B cell (primary cell): ENCODE results near the gene TOMM40L. TPM values are rescaled to one million over a fixed set of nuclear protein-coding genes. Genes with fewer than 3 reads are reported as not detected.
A peak's percentile ranks its signal among the peaks of the same experiment; 100 is the strongest.

Experiments used
- ATAC-seq: fragments of 200-7000 bp; cut with Tn5 transposase; one replicate; pipeline ENCODE4 v1.10.0; 2021; ENCODE audit warnings: low read depth, mild to moderate bottlenecking, moderate number of reproducible peaks, moderate library complexity
- CTCF ChIA-PET: fragments of 350-600 bp; sonication (Branson Sonifier 250); formaldehyde crosslinking; loops from one replicate; lab custom pipeline; 2021; ENCODE audit warnings: antibody characterized with exemption, inconsistent platforms; lab: Charles Lee
- POLR2A ChIA-PET: fragments of 350-600 bp; sonication (Branson Sonifier 250); formaldehyde crosslinking; loops from one replicate; lab custom pipeline; 2021; ENCODE audit warnings: antibody characterized with exemption; lab: Charles Lee
- DNase-seq: peaks from one replicate; pipeline ENCODE4 v3.0.0; 2013
- H2AFZ ChIP-seq: 2 replicates; pipeline ENCODE4 v1.6.1; 2012; ENCODE audit warnings: mild to moderate bottlenecking, low read depth, low read length; ENCODE audit not compliant: insufficient read depth, poor library complexity, severe bottlenecking
- H3K27ac ChIP-seq, 2 donors: 1 replicate in 1 of 2; 2 replicates in 1 of 2; pipeline ENCODE4 v1.5.1; 2012 to 2013; ENCODE audit warnings: low read length in 2 of 2, mild to moderate bottlenecking in 2 of 2, moderate library complexity in 1 of 2
- H3K27me3 ChIP-seq, 4 experiments: fragments of 200-600 bp in 1 of 4; sonication (generic) in 1 of 4; replicated peaks in 1 of 4; 1 replicate in 2 of 4; 2 replicates in 2 of 4; pipeline versions ENCODE4 v1.6.1 to v1.7.0; 2013 to 2016; ENCODE audit warnings: low read length in 3 of 4, mild to moderate bottlenecking in 2 of 4, mixed read lengths in 1 of 4, moderate library complexity in 1 of 4; ENCODE audit not compliant: insufficient read depth in 4 of 4, control insufficient read depth in 3 of 4; ENCODE audit errors: control extremely low read depth in 1 of 4
- H3K36me3 ChIP-seq, 2 experiments: replicated peaks in 1 of 2; 1 replicate in 1 of 2; 2 replicates in 1 of 2; pipeline versions ENCODE4 v1.6.1 to v1.7.1; 2013; ENCODE audit warnings: low read length in 1 of 2; ENCODE audit not compliant: insufficient read depth in 2 of 2, control insufficient read depth in 1 of 2; ENCODE audit errors: control extremely low read depth in 1 of 2, extremely low read depth in 1 of 2
- H3K4me1 ChIP-seq, 2 donors: fragments of 200-600 bp in 1 of 2; sonication (generic) in 1 of 2; 1 replicate in 1 of 2; 2 replicates in 1 of 2; pipeline versions ENCODE4 v1.5.1 to v1.6.1; 2013 to 2017; ENCODE audit warnings: low read length in 2 of 2; ENCODE audit not compliant: control insufficient read depth in 2 of 2, insufficient read depth in 2 of 2
- H3K4me2 ChIP-seq: replicated peaks from 2 replicates; pipeline ENCODE3; 2012; ENCODE audit warnings: mild to moderate bottlenecking, low read depth, low read length; ENCODE audit not compliant: poor library complexity, severe bottlenecking
- H3K4me3 ChIP-seq, 5 experiments: fragments of 200-600 bp in 1 of 5; sonication (generic) in 1 of 5; 1 replicate in 3 of 5; 2 replicates in 2 of 5; pipeline versions ENCODE4 v1.5.1 to v1.7.0; 2011 to 2016; ENCODE audit warnings: low read length in 4 of 5, mild to moderate bottlenecking in 4 of 5, low read depth in 2 of 5, control low read depth in 1 of 5, moderate library complexity in 1 of 5; ENCODE audit not compliant: insufficient read depth in 1 of 5; ENCODE audit errors: control extremely low read depth in 1 of 5, extremely low read depth in 1 of 5
- H3K79me2 ChIP-seq: fragments of 200-600 bp; sonication (generic); one replicate; pipeline ENCODE4 v1.6.0; 2016; ENCODE audit warnings: low read length; ENCODE audit not compliant: control insufficient read depth, insufficient read depth
- H3K9ac ChIP-seq: fragments of 200-600 bp; sonication (generic); 2 replicates; pipeline ENCODE4 v1.6.1; 2017; ENCODE audit warnings: mild to moderate bottlenecking, low read length, moderate library complexity
- H3K9me3 ChIP-seq, 3 donors: one replicate each; pipeline versions ENCODE4 v1.6.1 to v1.7.1; 2013; ENCODE audit warnings: low read length in 2 of 3; ENCODE audit not compliant: control insufficient read depth in 2 of 3, insufficient read depth in 1 of 3; ENCODE audit errors: control extremely low read depth in 1 of 3
- H4K20me1 ChIP-seq: 2 replicates; pipeline ENCODE4 v1.6.0; 2012; ENCODE audit warnings: mild to moderate bottlenecking, low read length; ENCODE audit not compliant: insufficient read depth, control insufficient read depth, poor library complexity, severe bottlenecking
- H3K27ac Mint-ChIP-seq: one replicate; pipeline ENCODE4 v1.8.0; 2021; ENCODE audit warnings: mixed read lengths
- H3K27me3 Mint-ChIP-seq: one replicate; pipeline ENCODE4 v1.8.0; 2021; ENCODE audit warnings: mixed read lengths
- H3K4me1 Mint-ChIP-seq: one replicate; pipeline ENCODE4 v1.8.0; 2021; ENCODE audit warnings: mixed read lengths
- H3K4me3 Mint-ChIP-seq: one replicate; pipeline ENCODE4 v1.8.0; 2021; ENCODE audit warnings: mixed read lengths
- H3K9me3 Mint-ChIP-seq: one replicate; pipeline ENCODE4 v1.8.0; 2022; ENCODE audit warnings: mixed read lengths; ENCODE audit not compliant: insufficient read depth
- CTCF ChIP-seq: fragments of 200-600 bp; IDR thresholded peaks from one replicate; pipeline ENCODE4 v1.8.0; 2022; ENCODE audit warnings: antibody characterized with exemption, mild to moderate bottlenecking
- EZH2 ChIP-seq: IDR thresholded peaks from 2 replicates; pipeline ENCODE4 v1.6.1; 2012; ENCODE audit warnings: borderline replicate concordance, low read depth, mild to moderate bottlenecking, moderate library complexity, low read length; ENCODE audit not compliant: insufficient read depth, poor library complexity, severe bottlenecking
- WGBS: methylation state at CpG from one replicate; pipeline ENCODE4 v1.1.5; 2013; ENCODE audit warnings: missing lambda C conversion rate; ENCODE audit not compliant: insufficient coverage; 5-methylcytosine and 5-hydroxymethylcytosine counted together
- intact Hi-C: fragments of 100-400 bp; cut with micrococcal nuclease; formaldehyde crosslinking; loops from one replicate; pipeline ENCODE4 v1.10.0; 2022
- polyA plus RNA-seq: library from polyadenylated mRNA; depleted of rRNA; stranded (reverse); fragments of >200 nt; gene quantifications from 2 replicates; pipeline ENCODE4 v1.2.3, GENCODE V29; 2012
- total RNA-seq, 2 donors: library from RNA; stranded (reverse); fragments of 120-200 nt in 1 of 2; gene quantifications; 1 replicate in 1 of 2; 2 replicates in 1 of 2; pipeline versions ENCODE4 v1.2.3 to v1.2.4, GENCODE V29; 2013 to 2022

TOMM40L gene
- total and polyA plus RNA-seq, 2 donors (not counting 1 experiment from before 2014, with no cell fraction given) = 6.5 to 9.2 TPM

DNA sequence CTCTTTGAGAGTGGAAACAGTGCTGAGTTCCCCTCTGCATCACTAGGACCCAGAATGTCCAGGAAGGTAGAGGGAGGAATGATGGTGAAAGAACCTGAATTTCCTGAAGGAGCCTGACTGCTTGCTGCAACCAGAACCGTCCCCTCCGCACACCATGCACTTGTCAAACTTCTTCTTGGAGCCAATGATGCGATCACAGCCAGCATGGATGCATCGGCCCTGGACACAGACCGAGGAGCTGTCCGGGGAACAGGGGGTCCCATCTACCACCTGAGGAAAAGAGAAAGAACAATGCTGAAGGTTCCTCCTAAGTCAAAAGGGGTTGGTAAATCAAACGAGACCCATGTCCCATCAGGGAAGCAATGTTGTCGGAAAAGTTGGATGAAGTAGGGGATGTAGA is 33.9 kb upstream of the TOMM40L start:
- no peaks in the 10 kb centered on the region for H4K20me1 ChIP-seq
- Mint-ChIP-seq H3K27me3 (no peaks in the 10 kb centered on the region), H3K9me3 (no peaks in the 10 kb centered on the region), H3K4me1 (peaks cover 64% of the 10 kb centered on the region), H3K27ac (peak overlapping the region; percentile 46), H3K4me3 (no peak overlapping the region)
- peaks cover 26% of the 10 kb centered on the region for H3K79me2 ChIP-seq
- H3K4me2 ChIP-seq = peak overlapping the region; percentile 12
- DNase-seq (no peak), ATAC-seq (no peak)
- intact Hi-C loops = loop anchor here (1.0 to 5.0 kb wide), 5 partner anchors 10 to 190 kb away; partner anchors contain the start of genes NDUFS2, PPOX and TOMM40L
- no peaks in the 10 kb centered on the region for H3K9me3 ChIP-seq
- H3K4me3 ChIP-seq = no peak overlapping the region
- no peaks in the 10 kb centered on the region for H3K27me3 ChIP-seq
- H3K36me3 ChIP-seq = no peaks in the 10 kb centered on the region
- no peak overlapping the region for H3K27ac ChIP-seq
- CTCF ChIA-PET = interaction anchor here (0.6 to 4.8 kb wide), 22 partner anchors 10 to 192 kb away, joined by 3 to 64 read pairs (median 4); partner anchors contain the start of genes DEDD, NDUFS2, PPOX and TOMM40L
- WGBS = 100% methylated on average over 3 of the region's 8 CpGs
- peaks cover 64 to 79% of the 10 kb centered on the region in 2 donors for H3K4me1 ChIP-seq
- H2AFZ ChIP-seq = no peak overlapping the region
- TF ChIP-seq EZH2 = no peak
- no peak for TF ChIP-seq CTCF
- no peak overlapping the region for H3K9ac ChIP-seq
- POLR2A ChIA-PET = interaction anchor here (1.1 to 1.2 kb wide), 2 partner anchors 10 to 38 kb away, joined by 3 to 5 read pairs; partner anchors contain the start of gene UFC1
